HK-2 (cell line): ENCODE data around the gene PLA2G4D.
"Not testable (repeated sequence)": the region's sequence is repeated elsewhere in the genome, so short reads cannot be mapped to it uniquely, and the experiment has no call there.

Experiments
- DNase-seq: peaks from one replicate; pipeline ENCODE4 v3.0.0-alpha.2; 2018; ENCODE audit not compliant: unreplicated experiment

PLA2G4D gene

GRCh38 chr15:42123546-42123945 lies 29.2 kb upstream of the PLA2G4D start:
- no peak for DNase-seq

DNA sequence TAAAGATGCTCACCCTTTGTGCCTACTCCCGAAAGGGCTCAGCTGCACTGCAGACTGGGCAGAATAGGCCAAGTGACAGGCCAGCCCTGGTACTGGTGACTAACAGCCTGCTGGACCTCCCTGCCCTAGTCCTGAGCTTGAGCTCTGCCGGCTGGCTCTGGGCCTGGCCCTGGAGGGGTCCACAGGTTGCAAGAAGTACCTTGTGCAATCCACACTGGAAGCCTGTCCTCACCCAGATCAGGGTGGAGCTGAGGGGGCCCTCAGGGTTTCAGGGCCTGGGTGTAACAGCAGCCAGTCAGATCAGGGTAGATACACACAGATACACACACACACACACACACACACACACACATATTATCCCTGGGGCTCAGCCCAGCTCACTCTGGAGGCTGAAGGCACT lies 27.3 kb upstream of the PLA2G4D start:
- DNase-seq: no peak

- no peak for DNase-seq
Observed at GRCh38 chr15:42121021-42121420, 26.7 kb upstream of the PLA2G4D start.

DNA sequence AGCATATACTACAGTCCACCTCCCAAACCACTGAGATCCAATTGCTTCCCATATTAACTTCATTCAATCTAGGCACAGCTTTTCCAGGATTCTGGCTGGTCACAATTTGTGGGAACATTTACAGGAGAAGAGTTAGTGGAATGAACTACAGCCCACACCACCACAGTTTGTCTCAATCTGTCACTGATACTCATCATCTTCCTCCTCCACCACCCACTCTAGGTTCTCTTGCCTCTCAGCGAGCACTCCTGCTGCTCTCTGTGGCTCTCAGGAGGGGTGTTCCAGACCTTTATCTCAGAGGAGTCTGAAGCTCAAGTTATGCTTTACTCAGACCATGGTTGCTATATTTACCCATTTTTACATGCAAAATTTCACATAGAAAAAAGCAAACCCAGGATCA lies 25.9 kb upstream of the PLA2G4D start:
- DNase-seq: no peak

GRCh38 chr15:42119446-42119760 lies 25.0 kb upstream of the PLA2G4D start:
- no peak for DNase-seq

- no peak for DNase-seq
Observed at GRCh38 chr15:42118650-42119445, 24.5 kb upstream of the PLA2G4D start.

DNA sequence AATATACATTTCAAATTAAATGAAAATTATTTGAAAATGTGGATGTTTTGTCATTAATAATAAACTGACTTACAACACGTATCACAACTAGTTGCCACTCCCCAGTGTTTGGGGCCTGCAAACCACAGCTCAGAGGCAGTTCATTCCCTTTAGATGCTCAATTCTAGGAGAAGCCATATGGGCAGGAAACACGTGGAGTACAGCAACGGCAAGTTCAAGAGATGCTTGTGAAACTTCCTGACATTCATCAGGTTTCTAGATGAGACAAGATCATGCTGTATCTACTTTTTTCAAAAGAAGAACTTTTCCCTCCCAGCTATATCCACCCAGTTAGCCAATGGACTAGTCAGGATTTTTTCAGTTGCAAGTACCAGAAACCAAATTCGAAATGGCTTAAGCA lies 17.6 kb upstream of the PLA2G4D start:
- DNase-seq: no peak

- no peak for DNase-seq
Observed at GRCh38 chr15:42110367-42110766, 16.0 kb upstream of the PLA2G4D start.

DNA sequence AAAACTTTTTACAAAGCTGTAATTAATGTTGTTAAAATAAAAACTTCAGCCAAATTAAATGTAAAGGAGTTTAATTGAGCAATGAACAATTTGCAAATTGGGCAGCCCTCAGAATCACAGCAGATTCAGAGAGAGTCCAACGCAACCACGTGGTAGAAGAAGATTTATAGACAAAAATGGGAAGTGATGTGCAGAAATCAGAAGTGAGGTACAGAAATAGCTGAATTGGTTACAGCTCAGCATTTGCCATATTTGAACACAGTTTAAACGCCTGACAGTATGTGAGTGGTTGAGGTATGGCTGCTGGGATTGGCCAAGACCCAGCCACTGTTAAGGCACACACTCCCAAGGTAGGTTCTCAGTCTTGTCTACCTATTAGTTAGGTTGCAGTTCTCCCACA lies 14.4 kb upstream of the PLA2G4D start:
- DNase-seq: no peak

DNA sequence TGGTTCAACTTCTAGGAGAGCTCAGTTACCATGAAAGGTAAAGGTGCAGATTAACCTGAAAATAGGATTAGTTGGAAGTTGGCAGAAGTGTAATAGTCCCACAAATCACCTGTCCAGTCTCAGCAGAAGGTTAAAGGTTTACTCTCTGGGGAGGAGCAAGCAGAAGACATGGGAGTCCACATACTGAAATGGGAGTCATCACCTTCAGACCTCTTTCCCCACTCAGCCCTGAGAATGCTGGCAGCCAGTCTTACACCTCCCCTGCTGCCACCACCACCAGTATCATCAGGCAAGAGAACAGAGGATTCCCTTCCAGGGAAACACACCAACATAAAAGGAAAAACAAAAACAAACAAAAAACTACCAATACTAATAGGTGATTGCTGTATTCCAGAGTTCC lies 13.8 kb upstream of the PLA2G4D start:
- DNase-seq: no peak

- DNase-seq: no peak
Observed at GRCh38 chr15:42107473-42107872, 13.1 kb upstream of the PLA2G4D start.

GRCh38 chr15:42106288-42106687 lies 11.9 kb upstream of the PLA2G4D start:
- DNase-seq: no peak

DNA sequence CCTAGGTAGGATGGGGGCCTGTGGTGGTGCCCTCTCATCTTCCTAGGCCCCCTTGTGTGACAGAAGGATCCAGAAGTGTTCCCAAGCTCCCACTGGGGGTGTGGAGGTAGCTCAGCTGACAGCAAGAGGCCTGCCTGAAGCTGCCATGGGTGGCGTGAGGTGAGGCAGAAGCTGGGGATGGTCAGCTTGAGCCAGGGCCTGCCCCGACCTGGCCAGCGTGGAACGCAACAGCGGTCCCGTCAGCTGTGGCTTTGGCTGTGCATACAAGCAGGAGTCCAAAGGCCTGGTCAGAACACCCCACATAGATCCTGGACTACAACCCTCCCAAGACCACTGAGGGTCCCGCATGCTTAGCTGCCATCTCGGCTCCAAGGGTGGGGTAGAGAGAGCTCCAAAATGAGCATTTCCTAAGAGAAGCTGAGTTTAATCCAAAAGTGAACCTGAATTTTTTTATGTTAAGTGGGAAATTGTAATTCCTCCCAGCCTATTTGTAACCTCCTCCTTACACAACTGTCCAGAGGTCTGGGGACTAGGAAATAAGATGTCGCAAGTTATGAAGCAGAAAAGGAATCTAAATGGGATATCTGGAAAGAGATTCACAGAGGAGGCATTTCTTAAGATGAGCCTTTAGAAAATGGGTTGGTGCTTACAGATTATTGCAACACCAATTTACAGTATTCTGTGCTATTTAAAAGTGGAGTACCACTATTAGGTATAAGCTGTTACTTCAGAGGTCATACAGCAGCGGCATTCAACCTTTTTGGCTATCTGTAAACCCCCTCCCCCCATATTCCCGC lies 9.9 kb upstream of the PLA2G4D start:
- DNase-seq: no peak

DNA sequence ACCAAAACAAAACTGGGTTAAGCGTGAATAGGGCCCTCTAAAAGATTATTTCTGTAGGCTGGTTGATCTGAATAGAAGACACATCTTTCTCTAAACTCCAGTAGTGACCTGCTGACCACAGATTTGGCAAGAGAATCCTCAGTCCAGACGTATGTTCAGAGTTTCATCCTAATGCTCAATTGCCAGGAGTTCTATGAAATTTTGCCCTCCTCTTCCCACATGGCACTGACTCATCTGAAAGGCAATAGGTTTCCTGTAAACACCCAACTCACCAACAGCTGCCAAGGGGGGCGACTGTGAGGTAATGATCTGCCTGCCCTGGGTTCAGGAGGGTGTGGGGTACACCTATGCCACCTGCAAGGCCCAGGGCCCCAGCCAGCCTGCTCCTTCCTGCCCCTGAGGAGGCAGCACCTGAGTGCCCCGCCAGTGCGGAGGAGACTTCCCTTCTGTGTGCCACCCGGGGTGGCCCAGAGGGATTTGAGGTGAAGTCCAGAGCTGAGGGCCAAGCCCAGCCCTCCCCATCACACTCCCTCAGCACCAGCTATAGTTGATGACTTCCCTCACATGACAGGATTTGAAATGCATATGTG lies 8.4 kb upstream of the PLA2G4D start:
- no peak for DNase-seq

- no peak for DNase-seq
Observed at GRCh38 chr15:42101861-42102260, 7.5 kb upstream of the PLA2G4D start.

GRCh38 chr15:42100021-42100800 lies 5.8 kb upstream of the PLA2G4D start:
- no peak for DNase-seq

DNA sequence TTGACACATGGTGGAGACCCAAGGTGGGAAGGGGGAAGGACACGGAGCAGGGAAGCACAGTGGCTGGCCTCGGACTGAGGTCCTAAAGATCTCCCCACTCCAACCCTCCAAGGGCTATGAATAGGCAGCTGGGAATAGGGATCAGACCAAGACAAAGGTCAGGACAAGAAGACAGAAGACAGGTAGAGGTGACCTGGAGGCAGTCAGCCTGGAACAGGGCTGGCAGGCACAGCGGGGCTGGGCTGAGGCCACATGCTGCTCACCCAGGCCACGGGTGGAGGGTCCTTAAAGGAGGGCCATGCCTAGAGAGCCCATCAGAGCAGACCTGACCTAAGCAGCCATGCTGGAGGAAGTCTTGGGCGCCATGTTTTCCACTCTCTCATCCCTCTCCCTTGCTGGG lies 2.7 kb upstream of the PLA2G4D start:
- DNase-seq: no peak

- DNase-seq: no peak
Observed at GRCh38 chr15:42093966-42094365, 396 bp downstream of the PLA2G4D start.

- no peak for DNase-seq
Observed at GRCh38 chr15:42092398-42093318, 1.7 kb downstream of the PLA2G4D start.

- DNase-seq: not testable (repeated sequence)
Observed at GRCh38 chr15:42091753-42092397, 2.5 kb downstream of the PLA2G4D start.

GRCh38 chr15:42090781-42091180 lies 3.6 kb downstream of the PLA2G4D start:
- DNase-seq: no peak
